Muscle layer of duodenum (tissue), 2 donors: ENCODE measurements around the gene ZNF629.
A peak's percentile ranks its signal among the peaks of the same experiment; 100 is the strongest.

Source experiments
- H3K27ac ChIP-seq: one replicate; pipeline ENCODE4 v1.7.0; 2013; ENCODE audit warnings: mild to moderate bottlenecking, low read length
- H3K27me3 ChIP-seq: one replicate; pipeline ENCODE4 v1.7.0; 2013; ENCODE audit warnings: low read depth, mild to moderate bottlenecking, control low read depth, low read length
- H3K36me3 ChIP-seq, 2 donors: one replicate each; pipeline ENCODE4 v1.7.0; 2013; ENCODE audit warnings: low read length in 2 of 2, control low read depth in 1 of 2, mild to moderate bottlenecking in 1 of 2; ENCODE audit not compliant: insufficient read depth in 2 of 2, control insufficient read depth in 1 of 2
- H3K4me1 ChIP-seq, 2 donors: one replicate each; pipeline ENCODE4 v1.7.0; 2013; ENCODE audit warnings: low read length in 2 of 2, mild to moderate bottlenecking in 2 of 2, control low read depth in 1 of 2, moderate library complexity in 1 of 2; ENCODE audit not compliant: insufficient read depth in 2 of 2, control insufficient read depth in 1 of 2
- H3K4me3 ChIP-seq, 2 donors: one replicate each; pipeline ENCODE4 v1.7.0; 2013; ENCODE audit warnings: low read length in 2 of 2, low read depth in 1 of 2, mild to moderate bottlenecking in 1 of 2
- H3K9me3 ChIP-seq, 2 donors: one replicate each; pipeline ENCODE4 v1.7.0; 2013; ENCODE audit warnings: low read length in 2 of 2, control low read depth in 1 of 2, mild to moderate bottlenecking in 1 of 2; ENCODE audit not compliant: control insufficient read depth in 1 of 2
- donor health status: healthy.

ZNF629 gene

GRCh38 chr16:30753596-30753995 is 33.4 kb downstream of the ZNF629 start:
- Histone ChIP-seq H3K36me3 (peaks cover 32 to 56% of the 10 kb centered on the region in 2 donors), H3K27me3 (no peaks in the 10 kb centered on the region), H3K27ac (no peak overlapping the region), H3K9me3 (no peaks in the 10 kb centered on the region), H3K4me3 (no peak overlapping the region), H3K4me1 (peaks cover 0 to 6% of the 10 kb centered on the region in 2 donors)

GRCh38 chr16:30750876-30751465 is 36.0 kb downstream of the ZNF629 start:
- Histone ChIP-seq H3K36me3 (peaks cover 23 to 40% of the 10 kb centered on the region in 2 donors), H3K27ac (no peak overlapping the region), H3K4me1 (peaks cover 0 to 12% of the 10 kb centered on the region in 2 donors), H3K4me3 (no peak overlapping the region), H3K9me3 (no peaks in the 10 kb centered on the region), H3K27me3 (no peaks in the 10 kb centered on the region)

- no peaks in the 10 kb centered on the region for H3K9me3 ChIP-seq
- no peak overlapping the region for H3K4me3 ChIP-seq
- H3K27me3 ChIP-seq: no peaks in the 10 kb centered on the region
- peaks cover 23 to 33% of the 10 kb centered on the region in 2 donors for H3K36me3 ChIP-seq
- H3K27ac ChIP-seq: no peak overlapping the region
- peaks cover 0 to 12% of the 10 kb centered on the region in 2 donors for H3K4me1 ChIP-seq
Measured at GRCh38 chr16:30750201-30750600, 36.8 kb downstream of the ZNF629 start.

GRCh38 chr16:30748634-30749445 is 38.2 kb downstream of the ZNF629 start:
- Histone ChIP-seq H3K27me3 (no peaks in the 10 kb centered on the region), H3K9me3 (no peaks in the 10 kb centered on the region), H3K27ac (no peak overlapping the region), H3K36me3 (peaks cover 15 to 26% of the 10 kb centered on the region in 2 donors), H3K4me1 (peaks cover 0 to 12% of the 10 kb centered on the region in 2 donors), H3K4me3 (peak overlapping the region; percentile 43 to 66)

GRCh38 chr16:30747799-30748633 is 39.0 kb downstream of the ZNF629 start, which contains the start of gene PHKG2:
Gene PHKG2, plus strand, starts transcription at chr16:30748425. Its CDS starts 396 bp downstream, at chr16:30748821.
- H3K4me3 ChIP-seq: peak within 1 kb of the TSS; percentile 66 to 78
- no peaks in the 10 kb centered on the region for H3K9me3 ChIP-seq
- no peaks in the 10 kb centered on the region for H3K27me3 ChIP-seq
- peak within 1 kb of the TSS; percentile 69 for H3K27ac ChIP-seq
- H3K36me3 ChIP-seq: peaks cover 7 to 18% of the 10 kb centered on the region in 2 donors
- peaks cover 0 to 12% of the 10 kb centered on the region in 2 donors for H3K4me1 ChIP-seq

DNA sequence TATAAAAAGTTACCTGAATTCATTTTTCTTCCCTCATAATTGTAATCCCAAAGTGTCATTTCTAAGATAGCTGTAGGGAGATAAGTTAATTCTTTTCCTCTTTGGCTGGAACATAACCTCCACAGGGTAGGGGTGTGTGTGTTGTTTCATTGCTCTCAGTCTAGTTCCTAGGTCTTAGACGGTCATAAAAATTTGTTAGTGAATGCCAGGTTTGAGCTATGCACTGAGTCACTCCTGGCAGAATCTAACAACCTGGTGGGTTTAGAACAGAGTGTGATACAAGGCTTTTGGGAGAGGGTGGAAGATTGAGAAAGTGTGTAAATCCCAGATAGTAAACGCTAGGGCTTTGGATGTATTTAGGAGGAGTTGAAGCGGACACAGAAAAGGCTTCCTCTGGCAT is 39.7 kb downstream of the ZNF629 start:
- peaks cover 5 to 14% of the 10 kb centered on the region in 2 donors for H3K36me3 ChIP-seq
- peak overlapping the region; percentile 69 for H3K27ac ChIP-seq
- no peaks in the 10 kb centered on the region for H3K27me3 ChIP-seq
- H3K4me1 ChIP-seq: peaks cover 0 to 12% of the 10 kb centered on the region in 2 donors
- peak overlapping the region; percentile 66 to 78 for H3K4me3 ChIP-seq
- no peaks in the 10 kb centered on the region for H3K9me3 ChIP-seq

DNA sequence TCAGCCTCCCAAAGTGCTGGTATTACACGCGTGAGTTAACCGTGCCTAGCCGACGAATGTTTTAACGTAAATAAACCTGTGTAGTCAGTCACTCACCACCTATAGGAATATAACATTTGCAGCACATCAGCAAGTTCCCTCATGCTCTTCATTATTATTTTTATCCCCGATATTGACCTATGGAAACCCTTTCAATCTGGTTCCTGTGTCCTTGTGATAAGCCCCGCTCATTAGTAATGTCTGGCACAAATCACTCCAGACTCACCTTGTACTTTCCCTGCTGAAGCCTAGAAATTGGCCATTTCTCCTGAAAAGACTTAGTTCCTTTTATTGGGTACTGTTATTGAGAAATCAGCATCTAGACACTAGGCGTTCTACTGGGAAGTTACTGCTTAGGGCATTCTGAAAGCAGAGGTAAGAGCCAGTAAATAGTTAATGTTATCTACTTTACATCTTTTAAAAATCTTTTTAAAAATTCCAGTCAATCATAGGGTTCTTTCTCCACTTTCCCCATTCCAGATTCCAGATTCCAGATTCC is 40.3 kb downstream of the ZNF629 start:
- Histone ChIP-seq H3K4me3 (no peak overlapping the region), H3K36me3 (peaks cover 11 to 13% of the 10 kb centered on the region in 2 donors), H3K9me3 (no peaks in the 10 kb centered on the region), H3K27ac (no peak overlapping the region), H3K4me1 (peaks cover 0 to 12% of the 10 kb centered on the region in 2 donors), H3K27me3 (no peaks in the 10 kb centered on the region)

DNA sequence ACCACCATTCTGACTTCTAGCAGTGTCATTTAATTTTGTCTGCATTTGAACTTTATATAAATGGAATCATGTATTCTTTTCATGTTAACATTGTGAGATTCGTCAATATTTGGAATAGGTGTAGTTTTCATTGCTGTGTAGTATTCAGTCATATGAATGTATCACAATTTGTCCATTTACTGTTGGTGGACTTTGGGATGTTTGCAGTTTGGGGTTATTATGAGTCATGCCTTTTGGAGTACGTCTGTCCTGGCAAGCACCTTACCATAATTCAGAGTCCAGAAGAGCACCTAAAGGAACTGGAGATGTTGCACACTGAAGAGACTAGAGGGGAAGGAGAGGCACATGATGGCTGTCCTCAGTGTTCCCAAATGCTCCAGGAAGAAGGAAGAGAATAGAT is 41.9 kb downstream of the ZNF629 start:
- no peaks in the 10 kb centered on the region for H3K9me3 ChIP-seq
- H3K4me1 ChIP-seq: peaks cover 9 to 27% of the 10 kb centered on the region in 2 donors
- no peaks in the 10 kb centered on the region for H3K27me3 ChIP-seq
- no peak overlapping the region for H3K27ac ChIP-seq
- H3K4me3 ChIP-seq: no peak overlapping the region
- peaks cover 0 to 6% of the 10 kb centered on the region in 2 donors for H3K36me3 ChIP-seq

DNA sequence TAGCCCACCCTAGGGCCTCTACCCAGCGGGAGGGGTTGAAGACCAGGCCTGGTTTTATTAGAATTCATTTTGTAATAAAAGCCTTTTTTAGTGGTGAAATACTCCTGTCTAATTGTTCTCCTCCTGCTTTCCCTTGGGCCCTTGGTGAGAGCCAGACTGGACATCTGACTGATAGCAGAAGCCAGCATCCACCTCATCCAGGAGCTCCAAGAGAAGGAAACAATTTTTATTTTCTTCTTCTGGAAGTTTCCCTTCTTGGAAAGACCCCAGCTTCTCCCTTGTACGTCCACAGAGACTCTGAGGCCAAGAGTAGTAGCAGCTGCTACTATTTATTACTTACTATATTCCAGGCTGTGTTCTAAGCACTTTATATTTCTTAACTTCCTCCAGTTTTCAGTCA is 42.8 kb downstream of the ZNF629 start:
- H3K4me3 ChIP-seq: no peak overlapping the region
- peaks cover 10 to 27% of the 10 kb centered on the region in 2 donors for H3K4me1 ChIP-seq
- no peak overlapping the region for H3K27ac ChIP-seq
- H3K27me3 ChIP-seq: no peaks in the 10 kb centered on the region
- no peaks in the 10 kb centered on the region for H3K9me3 ChIP-seq
- peaks cover 5 to 6% of the 10 kb centered on the region in 2 donors for H3K36me3 ChIP-seq

GRCh38 chr16:30743716-30744115 is 43.3 kb downstream of the ZNF629 start:
- Histone ChIP-seq H3K27ac (no peak overlapping the region), H3K4me3 (no peak overlapping the region), H3K27me3 (no peaks in the 10 kb centered on the region), H3K9me3 (no peaks in the 10 kb centered on the region), H3K36me3 (peaks cover 10 to 11% of the 10 kb centered on the region in 2 donors), H3K4me1 (peaks cover 10 to 26% of the 10 kb centered on the region in 2 donors)
